ENCODE measurements around the gene CRISPLD2. TPM values are rescaled to one million over a fixed set of nuclear protein-coding genes. Genes with fewer than 3 reads are reported as not detected.

CRISPLD2 gene
- total RNA-seq, 1 donor, result 40.2 TPM

DNA sequence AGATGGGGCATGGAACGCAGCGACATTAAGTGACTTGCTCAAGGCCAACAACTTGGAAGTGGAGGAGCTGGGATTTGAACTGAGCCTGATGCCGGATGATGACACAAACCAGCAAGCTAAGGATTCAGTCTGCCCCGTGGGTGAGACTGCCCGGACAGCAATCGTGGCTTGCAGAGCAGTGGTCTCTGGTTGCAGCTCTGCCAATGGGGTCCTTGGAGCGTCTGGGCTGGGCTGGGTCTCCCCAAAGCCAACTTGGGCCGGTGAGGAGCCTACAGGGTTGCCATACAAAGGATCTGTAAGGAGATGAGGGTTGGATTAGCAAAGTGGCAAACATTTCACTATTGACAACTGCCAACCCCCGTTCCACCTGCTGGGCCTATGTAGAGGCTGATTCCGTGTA, 2.6 kb upstream of the CRISPLD2 start:
- no peaks in the 10 kb centered on the region for H4K20me1 ChIP-seq (ENCODE audit: insufficient read depth, low read length)
- TF ChIP-seq, protein P1, sequence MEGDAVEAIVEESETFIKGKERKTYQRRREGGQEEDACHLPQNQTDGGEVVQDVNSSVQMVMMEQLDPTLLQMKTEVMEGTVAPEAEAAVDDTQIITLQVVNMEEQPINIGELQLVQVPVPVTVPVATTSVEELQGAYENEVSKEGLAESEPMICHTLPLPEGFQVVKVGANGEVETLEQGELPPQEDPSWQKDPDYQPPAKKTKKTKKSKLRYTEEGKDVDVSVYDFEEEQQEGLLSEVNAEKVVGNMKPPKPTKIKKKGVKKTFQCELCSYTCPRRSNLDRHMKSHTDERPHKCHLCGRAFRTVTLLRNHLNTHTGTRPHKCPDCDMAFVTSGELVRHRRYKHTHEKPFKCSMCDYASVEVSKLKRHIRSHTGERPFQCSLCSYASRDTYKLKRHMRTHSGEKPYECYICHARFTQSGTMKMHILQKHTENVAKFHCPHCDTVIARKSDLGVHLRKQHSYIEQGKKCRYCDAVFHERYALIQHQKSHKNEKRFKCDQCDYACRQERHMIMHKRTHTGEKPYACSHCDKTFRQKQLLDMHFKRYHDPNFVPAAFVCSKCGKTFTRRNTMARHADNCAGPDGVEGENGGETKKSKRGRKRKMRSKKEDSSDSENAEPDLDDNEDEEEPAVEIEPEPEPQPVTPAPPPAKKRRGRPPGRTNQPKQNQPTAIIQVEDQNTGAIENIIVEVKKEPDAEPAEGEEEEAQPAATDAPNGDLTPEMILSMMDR (IDR thresholded peaks at IDR 0.05; ENCODE audit: extremely low read depth, low read depth, low read length), result no peak
- H3K4me3 ChIP-seq (ENCODE audit: insufficient read depth, low read length), result no peak overlapping the region
- H3K27me3 ChIP-seq (ENCODE audit: insufficient read depth, low read length), result peaks cover 7% of the 10 kb centered on the region
- H3K79me2 ChIP-seq (ENCODE audit: insufficient read depth, low read length), result no peaks in the 10 kb centered on the region
- no peaks in the 10 kb centered on the region for H3K36me3 ChIP-seq (ENCODE audit: insufficient read depth, low read length)
- peak; percentile 76 for DNase-seq (ENCODE audit: insufficient read length, low spot score, missing footprints)
- H2AFZ ChIP-seq (ENCODE audit: low read length), result no peak overlapping the region
- peaks cover 18% of the 10 kb centered on the region for H3K4me1 ChIP-seq (ENCODE audit: insufficient read depth, low read length)
- no peaks in the 10 kb centered on the region for H3K9me3 ChIP-seq (ENCODE audit: low read depth, low read length)
- no peak overlapping the region for H3K27ac ChIP-seq (ENCODE audit: low read depth, low read length)
- H3K4me2 ChIP-seq (ENCODE audit: insufficient read depth, low read length), result no peak overlapping the region

DNA sequence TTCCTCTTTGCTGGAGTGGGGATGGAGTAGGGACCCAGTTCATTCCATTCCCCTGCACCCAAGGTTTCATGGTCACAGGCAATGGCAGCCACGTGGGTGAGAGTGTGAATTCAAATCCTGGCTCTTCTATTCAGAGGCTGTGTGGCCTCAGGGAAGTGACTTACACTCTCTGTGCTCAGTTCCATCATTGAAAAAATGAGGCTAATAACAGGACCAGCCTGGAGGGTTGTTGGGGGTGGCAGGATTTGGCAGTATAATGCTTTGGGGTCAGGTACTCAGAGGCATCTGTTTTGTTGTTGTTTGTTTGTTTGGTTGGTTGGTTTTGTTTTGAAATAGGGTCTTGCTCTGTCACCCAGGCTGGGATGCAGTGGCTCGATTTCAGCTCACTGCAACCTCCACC, 2.2 kb upstream of the CRISPLD2 start:
- TF ChIP-seq, protein P1 (IDR thresholded peaks at IDR 0.05; ENCODE audit: extremely low read depth, low read depth, low read length), result no peak
- DNase-seq (ENCODE audit: insufficient read length, low spot score, missing footprints), result no peak
- H4K20me1 ChIP-seq (ENCODE audit: insufficient read depth, low read length), result no peaks in the 10 kb centered on the region
- H3K4me3 ChIP-seq (ENCODE audit: insufficient read depth, low read length), result no peak overlapping the region
- no peaks in the 10 kb centered on the region for H3K36me3 ChIP-seq (ENCODE audit: insufficient read depth, low read length)
- H2AFZ ChIP-seq (ENCODE audit: low read length), result no peak overlapping the region
- no peaks in the 10 kb centered on the region for H3K79me2 ChIP-seq (ENCODE audit: insufficient read depth, low read length)
- no peak overlapping the region for H3K27ac ChIP-seq (ENCODE audit: low read depth, low read length)
- peaks cover 20% of the 10 kb centered on the region for H3K4me1 ChIP-seq (ENCODE audit: insufficient read depth, low read length)
- peaks cover 7% of the 10 kb centered on the region for H3K27me3 ChIP-seq (ENCODE audit: insufficient read depth, low read length)
- no peak overlapping the region for H3K4me2 ChIP-seq (ENCODE audit: insufficient read depth, low read length)
- H3K9me3 ChIP-seq (ENCODE audit: low read depth, low read length), result no peaks in the 10 kb centered on the region

DNA sequence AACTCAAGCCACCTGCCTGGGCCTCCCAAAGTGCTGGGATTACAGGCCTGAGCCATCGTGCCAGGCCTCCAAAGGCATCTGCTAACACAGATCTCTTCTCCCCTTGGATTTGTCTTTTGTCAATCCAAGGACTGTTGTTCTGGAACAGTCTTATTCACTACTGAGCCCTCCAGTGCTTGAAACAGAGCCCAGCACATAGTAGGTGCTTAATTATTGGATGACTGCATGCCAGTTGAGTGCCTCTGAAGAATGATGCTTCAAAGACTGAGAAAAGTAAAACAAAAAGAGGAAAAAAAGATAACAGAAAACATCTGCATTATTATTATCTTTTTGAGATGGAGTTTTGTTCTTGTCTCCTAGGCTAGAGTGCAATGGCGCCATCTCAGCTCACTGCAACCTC, 1.7 kb upstream of the CRISPLD2 start:
- no peaks in the 10 kb centered on the region for H4K20me1 ChIP-seq (ENCODE audit: insufficient read depth, low read length)
- H3K9me3 ChIP-seq (ENCODE audit: low read depth, low read length), result no peaks in the 10 kb centered on the region
- TF ChIP-seq, protein P1 (IDR thresholded peaks at IDR 0.05; ENCODE audit: extremely low read depth, low read depth, low read length), result no peak
- H3K27ac ChIP-seq (ENCODE audit: low read depth, low read length), result no peak overlapping the region
- no peak overlapping the region for H2AFZ ChIP-seq (ENCODE audit: low read length)
- peaks cover 21% of the 10 kb centered on the region for H3K4me1 ChIP-seq (ENCODE audit: insufficient read depth, low read length)
- H3K4me3 ChIP-seq (ENCODE audit: insufficient read depth, low read length), result no peak overlapping the region
- no peaks in the 10 kb centered on the region for H3K36me3 ChIP-seq (ENCODE audit: insufficient read depth, low read length)
- DNase-seq (ENCODE audit: insufficient read length, low spot score, missing footprints), result no peak
- peaks cover 4% of the 10 kb centered on the region for H3K27me3 ChIP-seq (ENCODE audit: insufficient read depth, low read length)
- no peaks in the 10 kb centered on the region for H3K79me2 ChIP-seq (ENCODE audit: insufficient read depth, low read length)
- H3K4me2 ChIP-seq (ENCODE audit: insufficient read depth, low read length), result no peak overlapping the region

DNA sequence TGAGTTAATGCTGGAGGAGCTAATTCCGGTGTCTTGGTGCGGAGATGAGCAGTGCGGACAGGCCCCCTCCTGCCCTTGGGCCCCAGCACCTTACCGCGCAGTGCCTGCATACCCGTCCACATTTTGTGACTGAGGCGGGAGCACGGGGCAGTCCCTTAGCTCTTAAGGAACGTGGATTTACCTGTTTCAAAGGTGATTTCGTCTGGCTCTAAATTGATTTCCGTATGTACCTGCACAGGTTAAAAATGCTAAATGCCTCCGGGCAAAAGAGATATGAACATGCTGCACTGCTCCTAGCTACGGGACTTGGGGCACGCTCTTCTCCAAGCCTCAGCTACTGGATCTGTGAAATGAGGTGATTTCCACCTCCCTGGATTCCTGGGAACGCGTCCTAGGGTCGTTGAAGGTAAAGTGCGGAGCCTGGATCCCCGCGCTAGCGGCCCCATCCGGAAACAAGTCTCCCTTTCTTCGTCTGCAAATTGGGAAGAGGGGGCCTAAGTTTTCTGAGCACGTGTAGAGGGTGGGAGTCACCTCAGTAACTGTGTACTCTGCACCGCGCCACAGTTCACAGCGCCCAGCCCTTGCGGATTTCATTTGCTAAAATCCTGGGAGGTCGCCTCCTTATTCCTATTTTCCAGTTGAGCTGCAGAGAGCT, 669 bp upstream of the CRISPLD2 start:
- Histone ChIP-seq H3K4me1 (ENCODE audit: insufficient read depth, low read length) (peaks cover 26% of the 10 kb centered on the region), H3K9me3 (ENCODE audit: low read depth, low read length) (no peaks in the 10 kb centered on the region), H3K27me3 (ENCODE audit: insufficient read depth, low read length) (peaks cover 4% of the 10 kb centered on the region), H3K36me3 (ENCODE audit: insufficient read depth, low read length) (no peaks in the 10 kb centered on the region), H3K4me3 (ENCODE audit: insufficient read depth, low read length) (peak overlapping the region; percentile 77), H2AFZ (ENCODE audit: low read length) (no peak overlapping the region), H4K20me1 (ENCODE audit: insufficient read depth, low read length) (no peaks in the 10 kb centered on the region), H3K4me2 (ENCODE audit: insufficient read depth, low read length) (peak overlapping the region; percentile 99), H3K27ac (ENCODE audit: low read depth, low read length) (no peak overlapping the region), H3K79me2 (ENCODE audit: insufficient read depth, low read length) (no peaks in the 10 kb centered on the region)
- TF ChIP-seq, protein P1 (IDR thresholded peaks at IDR 0.05; ENCODE audit: extremely low read depth, low read depth, low read length), result no peak
- peak; percentile 50 for DNase-seq (ENCODE audit: insufficient read length, low spot score, missing footprints)
